ENCODE results near the gene MAPRE2.
A peak's percentile ranks its signal among the peaks of the same experiment; 100 is the strongest.
"Not testable (repeated sequence)": the region's sequence is repeated elsewhere in the genome, so short reads cannot be mapped to it uniquely, and the experiment has no call there.

The MAPRE2 gene

DNA sequence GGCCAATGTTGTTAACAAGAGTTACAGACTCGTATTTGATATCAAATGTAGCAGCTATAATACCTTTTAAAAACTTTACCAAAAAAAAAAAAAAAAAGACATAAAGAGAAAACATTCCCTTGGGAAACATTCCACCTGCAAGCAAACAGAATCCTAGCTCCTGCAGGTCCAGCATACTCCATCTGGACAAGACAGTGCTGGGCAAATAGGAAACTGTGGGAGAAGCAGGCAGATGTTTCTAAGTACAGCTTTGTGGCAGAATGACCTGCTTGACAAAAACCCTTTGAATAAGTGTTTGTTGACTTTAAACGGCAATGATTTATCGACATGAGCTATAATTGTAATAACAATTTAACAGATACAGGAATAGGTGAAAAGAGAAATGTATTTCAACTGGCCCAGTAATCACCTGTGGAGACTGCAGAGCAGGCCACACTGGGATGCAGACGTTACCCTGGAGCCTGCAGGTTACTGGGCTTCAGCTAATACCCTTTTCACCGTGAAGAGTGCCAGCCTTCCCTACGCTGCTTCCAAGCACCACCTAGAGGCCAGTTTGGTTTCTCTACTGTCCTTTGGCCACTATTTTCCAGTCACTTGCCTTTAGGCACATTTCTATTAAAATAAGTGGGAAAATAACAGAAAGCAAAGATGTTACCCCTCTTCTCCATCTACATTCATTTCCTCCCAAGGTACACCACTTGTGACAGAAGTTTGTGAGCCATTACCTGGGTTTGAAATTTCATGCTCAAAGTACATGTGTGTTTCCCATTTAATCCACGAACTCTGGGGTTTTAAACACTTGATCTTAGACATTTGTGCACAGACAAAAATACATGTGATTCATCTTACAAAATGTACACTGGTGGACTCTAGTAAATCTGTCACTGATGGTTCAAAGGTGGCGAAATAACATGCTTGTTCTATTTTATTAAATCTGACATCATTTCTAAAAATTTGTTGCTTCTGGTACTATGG is 102.7 kb downstream of the MAPRE2 start:
- DNase-seq (ENCODE audit: low spot score) (no peak), ATAC-seq (ENCODE audit: low read depth) (peak; percentile 84)
- no peaks in the 10 kb centered on the region for H3K36me3 ChIP-seq (ENCODE audit: low read depth)
- no peak overlapping the region for H3K27ac ChIP-seq (ENCODE audit: poor library complexity, severe bottlenecking)
- no peak overlapping the region for H3K4me3 ChIP-seq (ENCODE audit: severe bottlenecking)
- H3K4me1 ChIP-seq (ENCODE audit: insufficient read depth, poor library complexity, severe bottlenecking), result no peaks in the 10 kb centered on the region
- H3K9me3 ChIP-seq (ENCODE audit: severe bottlenecking), result no peaks in the 10 kb centered on the region
- H3K27me3 ChIP-seq (ENCODE audit: insufficient read depth, poor library complexity, severe bottlenecking), result no peaks in the 10 kb centered on the region
- TF ChIP-seq, protein P1, sequence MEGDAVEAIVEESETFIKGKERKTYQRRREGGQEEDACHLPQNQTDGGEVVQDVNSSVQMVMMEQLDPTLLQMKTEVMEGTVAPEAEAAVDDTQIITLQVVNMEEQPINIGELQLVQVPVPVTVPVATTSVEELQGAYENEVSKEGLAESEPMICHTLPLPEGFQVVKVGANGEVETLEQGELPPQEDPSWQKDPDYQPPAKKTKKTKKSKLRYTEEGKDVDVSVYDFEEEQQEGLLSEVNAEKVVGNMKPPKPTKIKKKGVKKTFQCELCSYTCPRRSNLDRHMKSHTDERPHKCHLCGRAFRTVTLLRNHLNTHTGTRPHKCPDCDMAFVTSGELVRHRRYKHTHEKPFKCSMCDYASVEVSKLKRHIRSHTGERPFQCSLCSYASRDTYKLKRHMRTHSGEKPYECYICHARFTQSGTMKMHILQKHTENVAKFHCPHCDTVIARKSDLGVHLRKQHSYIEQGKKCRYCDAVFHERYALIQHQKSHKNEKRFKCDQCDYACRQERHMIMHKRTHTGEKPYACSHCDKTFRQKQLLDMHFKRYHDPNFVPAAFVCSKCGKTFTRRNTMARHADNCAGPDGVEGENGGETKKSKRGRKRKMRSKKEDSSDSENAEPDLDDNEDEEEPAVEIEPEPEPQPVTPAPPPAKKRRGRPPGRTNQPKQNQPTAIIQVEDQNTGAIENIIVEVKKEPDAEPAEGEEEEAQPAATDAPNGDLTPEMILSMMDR (IDR thresholded peaks at IDR 0.05; ENCODE audit: poor library complexity, severe bottlenecking), result peak; percentile 81

DNA sequence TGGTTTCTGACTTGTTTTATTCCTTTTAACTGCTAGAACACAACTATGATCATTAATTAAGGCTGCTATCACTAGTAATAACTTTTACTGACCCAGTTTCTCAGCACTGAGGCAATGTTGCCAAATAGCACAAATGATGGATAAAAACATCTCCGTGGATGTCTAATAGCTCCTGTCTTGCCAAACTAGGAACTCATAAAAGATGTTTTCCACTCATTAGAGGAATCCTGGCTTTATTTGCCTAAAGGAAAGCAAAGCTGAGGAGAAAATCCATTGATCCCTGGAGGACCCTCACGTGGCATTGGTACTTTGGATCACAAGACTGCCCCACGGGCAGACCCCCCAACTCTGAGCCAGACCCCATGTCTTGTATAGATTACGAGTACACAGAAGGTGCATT is 103.5 kb downstream of the MAPRE2 start:
- Histone ChIP-seq H3K9me3 (ENCODE audit: severe bottlenecking) (no peaks in the 10 kb centered on the region), H3K27ac (ENCODE audit: poor library complexity, severe bottlenecking) (no peak overlapping the region), H3K27me3 (ENCODE audit: insufficient read depth, poor library complexity, severe bottlenecking) (peaks cover 4% of the 10 kb centered on the region), H3K4me3 (ENCODE audit: severe bottlenecking) (no peak overlapping the region), H3K36me3 (ENCODE audit: low read depth) (no peaks in the 10 kb centered on the region), H3K4me1 (ENCODE audit: insufficient read depth, poor library complexity, severe bottlenecking) (no peaks in the 10 kb centered on the region)
- DNase-seq (ENCODE audit: low spot score) (no peak), ATAC-seq (ENCODE audit: low read depth) (no peak)
- TF ChIP-seq, protein P1 (IDR thresholded peaks at IDR 0.05; ENCODE audit: poor library complexity, severe bottlenecking), result no peak

DNA sequence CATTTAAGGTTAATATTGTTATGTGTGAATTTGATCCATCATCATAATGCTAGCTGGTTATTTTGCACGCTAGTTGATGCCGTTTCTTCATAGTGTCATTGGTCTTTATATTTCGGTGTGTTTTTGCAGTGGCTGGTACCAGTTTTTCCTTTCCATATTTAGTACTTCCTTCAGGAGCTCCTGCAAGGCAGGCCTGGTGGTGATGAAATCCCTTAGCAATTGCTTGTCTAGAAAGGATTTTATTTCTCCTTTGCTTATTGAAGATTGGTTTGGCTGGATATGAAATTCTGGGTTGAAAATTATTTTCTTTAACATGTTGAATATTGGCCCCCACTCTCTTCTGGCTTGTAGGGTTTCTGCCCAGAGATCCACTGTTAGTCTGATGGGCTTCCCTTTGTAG is 109.0 kb downstream of the MAPRE2 start:
- not testable (repeated sequence) for H3K27ac ChIP-seq (ENCODE audit: poor library complexity, severe bottlenecking); H3K36me3 ChIP-seq (ENCODE audit: low read depth); H3K4me3 ChIP-seq (ENCODE audit: severe bottlenecking); H3K4me1 ChIP-seq (ENCODE audit: insufficient read depth, poor library complexity, severe bottlenecking); H3K9me3 ChIP-seq (ENCODE audit: severe bottlenecking); ATAC-seq (ENCODE audit: low read depth); H3K27me3 ChIP-seq (ENCODE audit: insufficient read depth, poor library complexity, severe bottlenecking); DNase-seq (ENCODE audit: low spot score)

DNA sequence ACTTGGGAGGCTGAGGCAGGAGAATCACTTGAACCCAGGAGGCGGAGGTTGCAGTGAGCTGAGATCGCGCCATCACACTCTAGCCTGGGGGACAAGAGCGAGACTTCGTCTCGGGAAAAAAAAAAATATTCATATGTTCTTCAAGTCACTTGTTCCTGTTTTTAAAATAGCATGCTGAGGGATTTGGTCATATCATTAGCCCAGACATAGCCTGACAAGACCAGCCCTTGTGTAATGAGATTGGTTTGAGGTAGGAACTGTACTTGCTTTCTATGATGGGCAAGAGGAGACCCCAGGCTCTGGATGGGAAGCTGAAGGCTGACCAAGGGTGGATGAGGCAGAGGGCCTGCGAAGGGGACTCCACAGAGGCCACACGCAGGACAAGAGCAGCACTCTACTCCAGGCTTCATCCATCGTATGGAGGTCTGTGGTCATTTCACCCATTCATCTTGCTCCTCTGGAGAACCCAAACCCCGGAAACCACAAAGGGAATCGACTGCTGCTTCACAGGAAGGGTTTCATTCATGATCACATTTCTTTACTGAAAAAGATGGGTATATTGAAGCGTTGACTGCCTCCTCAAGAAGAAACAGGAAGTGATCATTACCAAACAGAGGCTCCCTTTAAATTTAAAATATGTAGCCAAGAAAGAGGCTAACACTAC is 112.5 kb downstream of the MAPRE2 start:
- no peaks in the 10 kb centered on the region for H3K4me1 ChIP-seq (ENCODE audit: insufficient read depth, poor library complexity, severe bottlenecking)
- ATAC-seq (ENCODE audit: low read depth) (no peak), DNase-seq (ENCODE audit: low spot score) (no peak)
- H3K9me3 ChIP-seq (ENCODE audit: severe bottlenecking), result no peaks in the 10 kb centered on the region
- no peak overlapping the region for H3K4me3 ChIP-seq (ENCODE audit: severe bottlenecking)
- no peak overlapping the region for H3K27ac ChIP-seq (ENCODE audit: poor library complexity, severe bottlenecking)
- TF ChIP-seq, protein P1 (IDR thresholded peaks at IDR 0.05; ENCODE audit: poor library complexity, severe bottlenecking), result no peak
- H3K27me3 ChIP-seq (ENCODE audit: insufficient read depth, poor library complexity, severe bottlenecking), result peaks cover 4% of the 10 kb centered on the region
- no peaks in the 10 kb centered on the region for H3K36me3 ChIP-seq (ENCODE audit: low read depth)

DNA sequence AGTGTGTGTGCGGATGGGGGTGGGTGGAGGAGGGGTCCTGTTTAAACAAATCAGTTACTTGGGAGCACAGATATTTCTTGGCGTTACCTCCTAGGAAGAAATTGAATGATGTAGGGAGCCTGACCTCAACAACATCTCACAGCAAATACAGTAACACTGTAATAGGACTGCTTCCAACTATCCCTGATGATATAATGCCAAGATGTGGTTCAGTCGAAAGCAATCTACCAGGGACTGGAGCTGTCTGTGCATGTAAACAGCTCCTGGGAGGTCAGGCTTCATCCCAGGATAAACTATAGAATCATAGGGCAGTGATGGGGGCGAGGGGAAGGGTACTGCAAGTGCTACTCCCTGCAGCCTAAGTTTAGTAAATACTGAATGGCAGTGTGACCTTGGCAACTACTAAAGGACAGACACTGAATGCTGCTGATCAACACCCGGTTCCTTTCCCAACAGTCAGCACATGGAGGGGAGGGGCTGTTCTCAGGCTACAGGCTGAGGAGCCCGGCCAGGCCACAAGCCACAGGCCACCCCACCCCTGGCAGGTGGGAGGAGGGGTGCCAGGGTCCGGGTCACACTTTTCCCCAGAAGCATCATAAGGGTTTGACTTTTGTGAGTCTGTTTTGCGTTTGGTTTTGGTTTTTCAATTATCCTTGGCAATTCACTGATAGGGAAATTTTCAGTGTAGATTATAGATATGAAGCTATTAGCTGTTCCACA is 114.3 kb downstream of the MAPRE2 start:
- Histone ChIP-seq H3K27ac (ENCODE audit: poor library complexity, severe bottlenecking) (no peak overlapping the region), H3K4me3 (ENCODE audit: severe bottlenecking) (no peak overlapping the region), H3K4me1 (ENCODE audit: insufficient read depth, poor library complexity, severe bottlenecking) (no peaks in the 10 kb centered on the region), H3K9me3 (ENCODE audit: severe bottlenecking) (no peaks in the 10 kb centered on the region), H3K27me3 (ENCODE audit: insufficient read depth, poor library complexity, severe bottlenecking) (no peaks in the 10 kb centered on the region), H3K36me3 (ENCODE audit: low read depth) (no peaks in the 10 kb centered on the region)
- ATAC-seq (ENCODE audit: low read depth) (no peak), DNase-seq (ENCODE audit: low spot score) (no peak)
- TF ChIP-seq, protein P1 (IDR thresholded peaks at IDR 0.05; ENCODE audit: poor library complexity, severe bottlenecking), result no peak

Measured in RWPE2 (cell line).